HG02588 (cell line): Measurements from ENCODE around the gene FBN1.
A peak's percentile ranks its signal among the peaks of the same experiment; 100 is the strongest.

Source experiments
- ATAC-seq: cut with Tn5 transposase; IDR thresholded peaks from one replicate; pipeline ENCODE4 v1.9.1; 2021; ENCODE audit warnings: mild to moderate bottlenecking, moderate library complexity; ENCODE audit not compliant: unreplicated experiment

The FBN1 gene

DNA sequence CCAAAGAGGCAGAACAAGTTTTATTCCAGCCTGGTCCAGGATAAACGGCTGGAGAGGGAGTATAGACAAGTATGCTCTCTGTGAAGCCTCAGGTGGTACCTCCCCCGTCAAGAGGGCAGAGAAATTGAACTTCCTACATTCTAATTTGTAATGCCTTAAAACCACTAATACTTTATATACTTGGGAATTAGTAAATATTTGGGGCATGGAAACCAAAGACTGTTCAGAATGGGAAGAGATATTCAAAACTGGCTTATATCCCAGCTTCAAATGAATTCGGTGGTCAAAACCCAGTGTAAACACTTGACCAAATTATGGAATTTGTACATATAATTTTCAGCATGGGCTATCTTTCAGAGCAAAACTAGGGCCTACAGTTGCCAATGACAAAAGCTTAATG, 122.6 kb downstream of the FBN1 start:
- no peak for ATAC-seq

DNA sequence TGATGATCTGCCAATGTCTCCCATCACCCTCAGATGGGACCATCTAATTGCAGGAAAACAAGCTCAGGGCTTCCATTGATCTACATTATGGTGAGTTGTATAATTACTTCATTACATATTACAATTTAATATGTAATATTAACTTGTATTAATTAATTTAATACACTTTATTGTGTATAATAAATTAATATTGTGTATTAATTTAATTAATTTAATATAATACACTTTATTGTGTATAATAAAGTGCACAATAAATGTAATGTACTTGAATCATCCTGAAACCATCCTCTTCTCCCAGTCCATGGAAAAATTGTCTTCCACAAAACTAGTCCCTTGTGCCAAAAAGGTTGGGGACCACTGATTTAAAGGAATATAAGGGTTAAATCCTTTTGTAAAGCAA, 123.4 kb downstream of the FBN1 start:
- no peak for ATAC-seq

DNA sequence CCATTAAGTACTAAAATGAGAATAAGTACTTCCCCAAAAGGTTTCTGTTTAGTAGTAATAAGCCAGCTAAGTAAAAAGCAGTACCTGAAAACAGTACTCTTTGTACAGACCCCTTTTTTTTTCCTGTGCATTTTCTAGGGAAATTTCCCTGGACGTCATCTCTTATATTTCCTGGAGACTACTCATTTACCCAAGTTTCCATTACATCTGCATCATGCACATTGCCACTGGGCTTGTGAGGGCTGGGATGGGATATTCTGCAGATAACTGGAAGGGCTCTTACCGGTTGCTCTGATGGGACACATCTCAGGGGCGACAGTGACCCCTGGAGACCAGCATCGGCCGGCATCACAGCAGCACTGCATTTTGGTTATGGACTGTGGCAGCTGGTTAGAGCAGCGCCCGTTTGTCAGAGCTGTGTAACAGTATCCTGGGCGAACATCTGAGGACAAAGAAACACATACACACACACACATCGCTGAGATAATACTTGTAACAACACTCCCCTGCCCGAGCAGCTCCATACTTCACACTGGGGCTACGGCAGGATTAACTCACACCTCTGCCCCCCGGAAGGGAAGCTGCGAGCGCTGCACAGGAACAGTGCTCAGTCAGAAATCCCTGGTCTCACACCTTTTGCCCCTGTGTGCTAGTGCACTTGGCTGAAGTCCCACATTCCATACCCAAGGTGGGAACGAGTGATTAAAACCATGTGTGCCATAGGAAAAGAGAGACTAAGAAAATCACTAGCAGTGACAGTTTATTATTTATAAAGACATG, 124.9 kb downstream of the FBN1 start:
- ATAC-seq, result no peak

DNA sequence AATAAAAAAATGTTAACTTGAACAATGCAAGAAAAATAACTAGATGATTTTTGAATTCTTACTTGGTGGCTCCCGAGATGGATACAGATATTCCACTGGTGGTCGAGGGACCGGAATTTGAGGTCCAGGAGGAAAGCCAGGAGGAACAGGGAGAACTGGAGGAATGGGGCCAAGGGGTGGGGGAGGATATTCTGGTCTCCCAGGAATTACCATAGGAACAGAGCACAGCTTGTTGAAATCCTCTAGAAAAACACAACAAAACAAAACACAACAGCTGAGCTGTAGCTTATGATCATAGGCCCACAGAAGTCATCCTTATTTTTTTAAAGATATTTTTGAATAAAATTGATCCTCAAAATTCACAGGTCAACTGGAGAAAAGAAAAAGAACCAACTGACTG, 129.4 kb downstream of the FBN1 start:
- no peak for ATAC-seq

DNA sequence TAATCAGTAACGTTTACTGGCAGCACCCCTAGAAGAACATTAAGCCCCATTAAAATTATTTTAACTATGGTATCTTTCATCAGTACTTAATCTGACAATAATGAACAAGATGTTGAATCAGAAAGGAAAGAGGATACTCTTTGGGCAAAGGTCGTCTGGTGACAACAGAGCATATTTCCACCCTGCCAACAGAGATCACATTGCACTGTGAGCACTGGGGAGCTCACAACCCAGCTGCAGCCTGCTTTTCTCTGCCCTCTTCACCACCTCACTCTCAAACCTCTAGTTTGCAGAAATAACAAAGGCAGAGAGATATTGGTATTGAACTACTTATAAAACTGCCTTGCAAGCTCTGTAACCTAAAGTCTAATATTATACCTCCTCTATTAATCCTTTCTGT, 130.0 kb downstream of the FBN1 start:
- ATAC-seq, result no peak

DNA sequence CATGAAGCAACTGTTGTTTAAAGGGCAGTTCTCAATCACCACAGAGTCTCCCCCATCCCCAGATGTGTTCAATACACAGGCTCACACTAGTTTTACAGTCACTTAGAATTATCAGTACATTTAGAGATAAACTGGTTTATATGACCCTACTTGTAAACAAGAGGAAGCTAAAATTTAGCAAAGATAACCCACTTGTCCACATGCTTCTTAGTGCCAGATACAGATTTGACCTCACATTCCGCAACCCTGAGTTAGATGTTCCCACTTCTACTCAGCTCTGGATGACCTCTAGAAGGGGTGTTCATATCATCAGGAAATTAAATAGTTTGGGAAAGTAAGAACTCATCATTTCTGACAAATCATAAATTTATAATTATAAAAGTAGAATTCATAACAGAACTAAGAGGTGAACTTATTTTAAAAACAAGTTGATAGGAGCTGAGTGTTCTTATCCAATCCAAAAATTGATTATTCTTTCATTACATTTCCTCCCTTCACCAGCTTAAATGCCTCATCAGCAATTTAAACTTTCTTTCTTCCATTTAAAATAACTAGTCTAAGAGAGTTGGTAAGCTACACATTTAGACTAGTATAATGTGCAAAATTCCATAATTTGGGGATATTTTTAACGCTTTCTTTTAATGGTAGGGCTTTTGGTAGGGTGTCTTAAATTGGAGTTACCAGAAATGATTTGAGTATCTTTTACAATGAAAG, 131.2 kb downstream of the FBN1 start:
- no peak for ATAC-seq

DNA sequence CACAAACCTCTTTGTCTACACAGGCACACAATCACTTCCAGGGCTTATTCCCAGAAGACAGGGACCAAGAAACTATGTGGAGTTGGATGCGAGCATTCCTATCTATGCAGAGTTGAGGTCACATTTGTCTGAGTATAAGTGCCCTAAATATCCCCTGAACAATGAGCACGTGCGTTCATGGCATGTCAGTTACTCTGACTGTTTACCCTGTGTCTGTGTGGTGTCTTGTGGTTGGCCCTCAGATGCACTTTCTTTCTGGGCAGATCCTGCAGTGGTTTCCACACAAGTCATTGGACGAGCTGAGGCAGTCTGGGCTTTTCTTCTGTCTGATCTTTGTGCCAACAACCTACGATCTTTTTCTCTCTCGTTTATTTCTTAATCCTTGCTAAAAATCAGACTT, 134.5 kb downstream of the FBN1 start:
- no peak for ATAC-seq

DNA sequence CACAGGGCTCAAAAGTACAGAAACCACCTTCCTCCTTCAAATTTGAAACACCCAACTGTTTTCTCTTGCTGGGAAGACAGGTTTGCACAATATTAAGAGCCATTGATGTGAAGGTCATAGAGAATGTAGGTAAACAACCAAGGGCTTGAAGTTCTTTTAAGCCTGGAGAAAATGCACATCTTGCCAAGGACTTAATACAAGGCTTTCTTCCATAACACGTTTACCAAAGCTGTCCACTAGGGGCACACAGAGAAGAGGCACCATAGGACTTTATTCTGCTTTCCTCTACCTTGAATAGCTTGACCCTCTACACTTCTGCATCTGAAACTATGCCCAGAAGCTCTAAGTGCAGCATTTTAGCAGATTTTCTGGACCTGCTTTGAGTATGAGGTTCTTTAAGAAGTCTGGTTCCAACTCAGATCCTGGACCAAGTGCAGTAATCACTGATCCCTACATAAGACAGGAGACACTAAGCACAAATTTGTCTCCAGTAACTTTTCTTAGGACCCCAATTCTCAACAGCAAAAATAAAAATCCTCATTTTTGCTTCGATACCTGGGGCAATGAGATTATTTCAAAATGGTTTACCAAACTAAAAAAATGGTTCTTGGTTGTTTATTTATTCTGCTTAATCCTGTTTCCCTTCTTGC, 138.0 kb downstream of the FBN1 start:
- peak; percentile 69 for ATAC-seq

DNA sequence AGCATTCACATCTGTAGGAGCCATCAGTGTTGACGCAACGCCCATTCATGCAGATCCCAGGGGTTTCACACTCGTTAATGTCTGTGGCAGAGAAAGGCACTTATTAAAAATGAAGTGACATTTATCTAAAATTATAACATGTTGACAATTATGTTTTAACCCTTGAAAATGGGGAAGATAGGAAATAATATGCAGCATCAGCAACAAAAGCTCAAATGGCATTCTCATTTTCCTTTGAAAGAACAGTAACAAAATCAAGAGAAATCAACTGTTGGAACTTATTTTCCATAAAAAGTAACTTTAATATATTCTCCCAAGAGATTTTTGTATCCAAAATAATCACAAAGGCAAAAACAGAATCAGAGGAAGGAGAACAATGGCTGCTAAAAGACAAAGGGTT, 140.4 kb downstream of the FBN1 start:
- ATAC-seq, result no peak

DNA sequence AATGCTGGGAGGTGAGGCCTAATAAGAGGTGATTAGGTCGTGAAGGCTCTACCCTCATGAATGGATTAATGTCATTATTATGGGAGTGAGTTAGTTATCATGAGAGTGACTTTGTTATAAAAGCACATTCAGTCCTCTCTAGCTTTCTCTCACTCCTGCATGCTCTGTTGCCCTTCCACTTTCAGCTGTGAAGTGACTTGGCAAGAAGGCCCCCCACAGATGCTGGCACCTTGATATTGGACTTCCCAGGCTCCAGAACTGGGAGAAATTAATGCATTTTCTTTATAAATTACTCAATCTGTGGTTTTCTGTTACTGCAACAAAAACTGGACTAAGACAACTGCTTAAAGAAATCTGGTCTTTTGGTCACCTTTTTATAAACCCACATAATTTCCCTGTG, 144.3 kb downstream of the FBN1 start:
- peak; percentile 58 for ATAC-seq

DNA sequence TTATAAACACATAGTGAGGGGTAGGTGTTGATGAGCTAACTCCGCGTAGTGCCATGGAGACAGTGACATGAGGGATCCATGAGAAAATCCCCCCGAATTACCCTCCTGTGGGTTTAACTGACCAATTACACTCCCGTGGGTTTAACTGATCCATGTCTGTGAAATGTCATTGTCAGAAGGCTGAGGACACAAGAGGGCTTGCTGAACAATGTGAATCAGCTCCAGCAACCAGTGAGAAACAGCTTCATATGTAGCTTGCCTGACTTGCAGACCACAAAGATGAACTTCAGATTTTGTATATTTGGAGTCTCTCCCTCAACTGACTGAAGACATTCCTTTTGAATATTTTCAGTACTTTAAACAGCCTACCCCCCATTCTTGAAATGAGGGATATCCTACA, 144.9 kb downstream of the FBN1 start:
- ATAC-seq, result no peak

DNA sequence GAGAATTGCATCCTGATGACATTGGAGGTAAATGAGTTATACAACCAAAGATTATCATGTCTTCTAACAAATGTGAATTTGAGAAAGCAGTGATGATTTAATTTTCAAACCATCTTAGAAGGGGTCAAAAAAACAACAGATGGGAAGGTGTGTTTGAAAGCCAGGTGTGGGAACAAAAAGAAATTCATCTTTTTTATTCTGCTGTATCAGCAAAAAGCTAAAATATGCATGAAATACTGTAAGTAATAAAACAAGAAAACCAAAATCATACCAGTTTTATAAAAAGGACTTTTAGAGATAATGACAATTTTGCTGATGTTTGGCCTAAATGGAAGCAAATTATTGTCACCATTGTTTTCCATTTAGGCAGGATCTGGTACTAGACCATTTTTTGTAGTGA, 145.5 kb downstream of the FBN1 start:
- no peak for ATAC-seq

DNA sequence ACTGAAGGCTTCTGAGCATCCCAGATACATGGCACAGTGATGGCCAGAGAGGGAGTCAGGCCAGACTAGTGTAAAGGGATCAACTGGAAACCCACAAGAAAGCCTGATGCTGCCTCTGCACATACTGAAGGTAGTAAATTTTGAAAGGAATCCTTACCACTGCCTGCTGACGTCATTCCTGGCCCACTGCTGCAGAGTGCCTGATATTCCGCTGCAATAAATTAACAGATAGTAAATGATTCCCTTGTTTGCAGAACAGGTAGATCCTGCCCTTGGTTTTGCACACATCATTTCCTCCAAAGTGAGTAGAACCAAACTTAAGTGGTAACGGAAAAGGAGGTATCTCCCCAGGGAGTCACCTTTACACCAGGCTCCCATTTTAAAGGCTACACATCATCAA, 146.7 kb downstream of the FBN1 start:
- no peak for ATAC-seq

DNA sequence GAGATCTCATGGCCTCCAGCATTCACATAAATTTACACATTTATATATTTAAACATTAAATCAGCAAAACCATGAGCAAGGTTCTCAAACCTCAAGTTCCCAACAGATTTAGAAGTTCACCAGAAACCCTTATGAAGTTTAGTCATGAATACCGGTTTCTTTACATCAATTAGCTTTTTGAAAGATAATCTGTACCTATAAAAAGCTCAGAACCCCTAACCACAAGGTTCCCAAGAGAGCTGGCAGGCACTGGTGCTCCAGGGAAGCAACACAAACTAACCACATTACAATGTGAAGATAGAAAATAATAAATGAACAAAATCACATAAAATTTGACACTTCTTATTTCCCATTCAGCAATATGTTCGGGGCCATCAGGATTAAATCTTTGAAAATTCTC, 150.9 kb downstream of the FBN1 start:
- no peak for ATAC-seq

DNA sequence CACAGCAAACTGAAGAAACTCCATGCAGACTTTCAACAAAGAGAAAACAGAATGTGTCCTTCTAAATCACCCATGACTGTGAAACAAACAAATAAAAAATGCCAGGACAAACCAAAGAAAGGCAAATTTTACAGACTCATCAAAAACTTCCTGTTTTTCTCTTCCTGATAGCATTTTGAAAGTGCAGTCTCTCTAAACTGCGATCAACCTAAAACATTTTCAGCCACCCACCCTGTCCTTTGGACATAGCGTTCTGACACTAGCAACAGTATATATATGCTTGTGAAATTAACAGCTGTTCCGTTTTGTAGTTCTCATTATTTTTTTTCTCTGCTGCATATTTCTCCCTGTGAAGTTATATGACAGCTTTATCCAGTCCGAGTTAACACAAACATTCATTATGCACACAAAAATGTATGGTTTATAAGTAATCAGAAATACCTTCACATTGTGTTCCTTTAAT, 151.7 kb downstream of the FBN1 start:
- no peak for ATAC-seq

DNA sequence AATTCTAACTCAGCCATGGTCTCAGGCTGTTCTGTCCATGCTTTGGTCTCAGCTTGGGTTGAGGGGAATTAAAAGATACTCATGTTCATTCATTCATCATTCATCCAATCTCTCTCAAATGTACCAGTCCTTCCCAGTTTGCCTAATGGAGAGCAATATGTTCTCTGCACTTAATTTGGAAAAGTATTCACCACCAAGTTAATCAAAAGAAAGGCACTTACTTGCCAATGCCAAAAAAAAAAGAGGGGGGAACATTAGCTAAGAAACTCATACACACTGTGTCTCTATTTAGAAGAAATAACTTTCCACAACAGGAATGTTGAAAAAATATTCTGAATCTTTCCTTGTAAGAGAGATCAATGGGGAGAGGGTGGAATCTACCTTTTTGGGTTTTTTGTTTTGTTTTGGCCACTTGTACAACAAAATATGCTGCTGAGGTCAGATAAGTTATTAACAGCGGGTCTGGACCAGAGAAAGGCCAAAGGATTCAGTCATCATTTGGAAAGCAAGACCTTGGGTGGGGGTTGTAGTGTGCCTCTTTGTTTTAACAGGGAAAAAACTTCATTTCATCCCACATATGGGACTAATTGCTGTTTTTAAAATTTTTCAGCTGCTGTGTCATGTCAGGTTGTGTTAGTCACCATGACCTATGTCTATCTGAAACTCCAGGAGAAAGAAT, 152.3 kb downstream of the FBN1 start:
- ATAC-seq, result no peak

DNA sequence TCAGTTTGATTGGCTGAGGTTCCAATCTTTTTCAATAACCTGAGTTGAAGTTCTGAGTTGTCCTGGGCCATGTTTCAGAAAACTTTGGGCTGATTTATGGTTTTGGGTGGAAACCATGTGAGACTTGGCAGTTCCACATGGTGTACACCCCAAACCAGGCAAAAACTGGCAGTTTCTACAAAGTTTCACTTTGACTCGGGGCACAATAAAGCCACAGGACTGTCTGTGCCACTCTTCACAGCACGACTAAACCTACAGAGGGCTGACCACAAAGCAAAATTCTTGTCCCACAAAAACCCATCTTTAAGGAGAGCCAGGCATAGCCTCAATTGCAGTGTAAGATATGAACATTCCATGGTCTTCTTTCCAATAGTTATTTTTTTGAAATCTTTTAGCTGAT, 159.3 kb downstream of the FBN1 start:
- ATAC-seq, result no peak

DNA sequence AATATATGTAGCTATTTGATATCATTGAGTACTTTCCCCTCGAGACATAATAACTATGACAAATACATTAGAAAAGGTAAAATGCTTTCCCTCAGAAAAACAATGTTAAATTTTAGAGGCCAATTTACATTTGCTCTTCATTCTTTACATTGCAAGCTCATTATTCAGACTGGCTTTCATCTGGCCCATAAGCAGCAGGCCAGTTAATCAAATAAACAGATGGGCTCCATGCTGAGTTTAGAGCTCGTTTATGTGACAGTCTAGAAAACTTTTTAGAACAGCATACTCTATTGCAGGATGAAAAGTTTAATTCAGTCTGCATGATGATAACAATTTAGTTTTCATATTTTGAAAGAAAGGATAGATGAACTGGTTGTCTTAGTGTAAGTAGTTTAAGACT, 163.7 kb downstream of the FBN1 start:
- ATAC-seq, result no peak

DNA sequence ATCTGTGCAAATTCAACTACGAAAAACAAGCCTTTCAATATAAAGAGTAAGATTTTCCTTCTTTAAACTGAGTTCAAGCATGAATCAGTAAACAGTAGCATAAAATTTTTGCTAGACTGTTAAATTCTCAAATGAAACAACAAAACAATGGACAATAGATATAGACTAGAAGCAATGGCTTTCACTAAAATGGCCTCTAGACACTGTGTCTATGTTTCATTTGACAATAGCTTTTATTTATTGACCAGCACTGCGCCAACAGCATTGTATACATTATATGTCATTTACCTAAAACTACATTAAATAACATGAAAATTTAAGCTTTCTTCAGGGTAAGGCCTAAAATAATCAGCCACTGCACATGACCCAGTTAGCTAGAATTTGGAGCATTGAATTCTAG, 165.8 kb downstream of the FBN1 start:
- ATAC-seq, result no peak

DNA sequence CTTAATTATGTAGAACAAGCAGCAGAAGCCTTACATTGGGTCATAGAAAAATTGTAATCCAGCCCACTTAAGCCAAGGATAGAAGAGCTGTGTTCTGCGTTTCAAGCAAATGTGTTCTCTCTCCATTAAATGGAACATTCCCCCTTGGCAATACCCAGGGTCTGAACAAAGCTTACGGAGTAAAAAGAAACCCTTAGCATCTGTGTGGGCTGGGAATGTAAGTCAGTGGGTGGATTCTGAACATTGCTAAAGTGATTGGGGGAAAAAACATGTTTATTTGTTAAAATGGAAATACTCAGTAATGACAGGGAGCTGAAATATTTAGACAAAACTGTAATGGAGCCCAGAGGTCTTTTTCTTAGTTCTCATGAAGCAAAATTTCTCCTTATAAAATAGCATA, 166.9 kb downstream of the FBN1 start:
- ATAC-seq, result no peak

DNA sequence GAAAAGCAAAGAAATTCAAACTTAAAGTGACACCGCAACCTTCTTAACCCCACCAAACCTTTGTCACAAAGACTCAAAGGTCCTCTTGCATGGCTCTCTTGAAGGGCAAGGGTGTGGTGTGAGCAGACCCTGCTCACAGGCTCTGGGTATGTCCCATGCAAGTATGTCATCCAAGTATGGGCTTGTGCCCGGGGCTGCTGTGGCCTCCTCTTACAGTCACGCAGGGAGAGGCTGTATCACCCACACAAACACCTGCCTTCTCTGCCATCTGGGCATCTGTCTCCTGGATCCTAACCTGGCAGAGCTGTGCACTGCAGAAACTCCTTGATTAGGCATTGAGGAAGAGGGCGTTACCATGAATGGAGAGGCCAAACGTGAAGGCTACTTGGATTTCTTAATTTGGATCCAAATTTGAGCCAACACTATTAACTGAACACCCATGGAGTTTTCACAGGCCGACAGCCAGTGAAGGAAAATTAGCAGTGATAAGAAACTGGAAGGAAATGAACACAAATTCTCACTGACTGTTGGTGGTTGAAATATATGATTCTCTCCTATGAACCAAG, 167.6 kb downstream of the FBN1 start:
- no peak for ATAC-seq
